Stimulated activated effector memory CD8-positive, alpha-beta T cell treated with anti-CD3 and anti-CD28 coated beads, Interleukin-12 subunit alpha, Interleukin-12 subunit beta, amount 100 ng/mL, for 72 hours (primary cell): ENCODE results near the gene GRAMD2B.
"Not testable (repeated sequence)": the region's sequence is repeated elsewhere in the genome, so short reads cannot be mapped to it uniquely, and the experiment has no call there.

Experiments used
- ATAC-seq: fragments of 150-1000 bp; cut with Tn5 transposase; 2 replicates; pipeline ENCODE4 v1.10.0; 2021
- DNase-seq, 2 donors: peaks; one replicate each; pipeline ENCODE4 v3.0.0; 2021 to 2022; ENCODE audit warnings: low spot score in 2 of 2
- H3K27ac Mint-ChIP-seq: one replicate; pipeline ENCODE4 v1.8.0; 2022; ENCODE audit warnings: mild to moderate bottlenecking, mixed read lengths
- H3K36me3 Mint-ChIP-seq: one replicate; pipeline ENCODE4 v1.8.0; 2022; ENCODE audit warnings: mild to moderate bottlenecking, mixed read lengths
- H3K4me1 Mint-ChIP-seq: one replicate; pipeline ENCODE4 v1.8.0; 2022; ENCODE audit warnings: mixed read lengths
- H3K4me3 Mint-ChIP-seq: one replicate; pipeline ENCODE4 v1.8.0; 2022; ENCODE audit warnings: mild to moderate bottlenecking, mixed read lengths
- H3K9me3 Mint-ChIP-seq: one replicate; pipeline ENCODE4 v1.8.0; 2022; ENCODE audit warnings: mixed read lengths

GRAMD2B gene

GRCh38 chr5:126515337-126515736, 92.1 kb downstream of the GRAMD2B start:
- DNase-seq = no peak
- H3K9me3 Mint-ChIP-seq = no peaks in the 10 kb centered on the region
- H3K4me3 Mint-ChIP-seq = no peak overlapping the region
- no peaks in the 10 kb centered on the region for H3K36me3 Mint-ChIP-seq
- no peak for ATAC-seq
- H3K4me1 Mint-ChIP-seq = no peaks in the 10 kb centered on the region
- H3K27ac Mint-ChIP-seq = no peak overlapping the region

DNA sequence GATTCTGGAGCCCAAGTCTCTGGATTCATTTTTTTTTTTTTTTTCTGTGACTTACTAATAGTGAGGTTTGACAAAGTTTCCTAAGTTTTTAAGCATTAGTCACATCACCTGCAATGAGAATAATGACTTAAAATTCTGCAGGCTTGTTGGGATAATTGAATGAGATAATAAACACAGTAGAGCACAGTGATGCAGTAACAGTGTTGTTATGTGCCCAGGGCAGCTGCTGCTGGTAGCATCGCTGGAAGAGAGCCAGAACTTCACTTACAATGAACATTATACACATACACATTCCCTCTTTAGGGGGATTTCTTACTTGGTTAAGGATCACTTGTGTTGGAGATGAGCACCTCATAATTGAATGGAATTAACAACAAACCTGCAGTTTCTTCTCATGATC, 92.9 kb downstream of the GRAMD2B start:
- Mint-ChIP-seq H3K4me3 (no peak overlapping the region), H3K4me1 (no peaks in the 10 kb centered on the region), H3K9me3 (no peaks in the 10 kb centered on the region), H3K27ac (no peak overlapping the region), H3K36me3 (no peaks in the 10 kb centered on the region)
- no peak for ATAC-seq
- DNase-seq = no peak

DNA sequence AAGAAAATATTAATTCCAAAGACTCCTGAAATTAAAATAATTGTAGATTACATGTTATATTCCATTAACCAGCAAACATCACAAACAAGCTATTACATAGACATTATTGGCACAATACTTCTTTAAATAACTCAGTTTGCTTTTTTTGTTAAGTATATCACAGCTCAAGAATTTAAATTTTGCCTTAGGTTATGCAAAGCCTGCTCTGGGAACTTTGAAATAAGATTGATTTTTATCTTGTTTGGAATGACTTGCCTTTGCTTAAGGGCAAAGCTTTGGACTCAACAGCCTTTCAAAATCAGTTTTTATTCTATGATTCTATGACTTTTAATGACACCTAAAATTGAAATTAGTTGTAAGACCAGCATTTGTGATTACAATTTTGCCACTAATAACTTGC, 93.6 kb downstream of the GRAMD2B start:
- Mint-ChIP-seq H3K4me1 (no peaks in the 10 kb centered on the region), H3K9me3 (no peaks in the 10 kb centered on the region), H3K4me3 (no peak overlapping the region), H3K36me3 (no peaks in the 10 kb centered on the region), H3K27ac (no peak overlapping the region)
- no peak for ATAC-seq
- DNase-seq = no peak

- H3K9me3 Mint-ChIP-seq, H3K4me3 Mint-ChIP-seq, H3K36me3 Mint-ChIP-seq, DNase-seq, H3K4me1 Mint-ChIP-seq, H3K27ac Mint-ChIP-seq, ATAC-seq: not testable (repeated sequence)
These were observed 96.0 kb downstream of the GRAMD2B start for GRCh38 chr5:126519223-126519622.

GRCh38 chr5:126519637-126520592, 96.7 kb downstream of the GRAMD2B start:
- H3K36me3 Mint-ChIP-seq = no peaks in the 10 kb centered on the region
- H3K4me1 Mint-ChIP-seq = no peaks in the 10 kb centered on the region
- no peak overlapping the region for H3K27ac Mint-ChIP-seq
- no peak for ATAC-seq
- H3K4me3 Mint-ChIP-seq = no peak overlapping the region
- DNase-seq = no peak
- no peaks in the 10 kb centered on the region for H3K9me3 Mint-ChIP-seq

GRCh38 chr5:126520593-126520953, 97.4 kb downstream of the GRAMD2B start:
- no peak overlapping the region for H3K27ac Mint-ChIP-seq
- ATAC-seq = no peak
- no peaks in the 10 kb centered on the region for H3K9me3 Mint-ChIP-seq
- no peaks in the 10 kb centered on the region for H3K36me3 Mint-ChIP-seq
- no peaks in the 10 kb centered on the region for H3K4me1 Mint-ChIP-seq
- H3K4me3 Mint-ChIP-seq = no peak overlapping the region
- DNase-seq = no peak

- ATAC-seq (no peak), DNase-seq (no peak)
- H3K27ac Mint-ChIP-seq = no peak overlapping the region
- no peak overlapping the region for H3K4me3 Mint-ChIP-seq
- H3K4me1 Mint-ChIP-seq = no peaks in the 10 kb centered on the region
- no peaks in the 10 kb centered on the region for H3K36me3 Mint-ChIP-seq
- H3K9me3 Mint-ChIP-seq = no peaks in the 10 kb centered on the region
These were observed 97.9 kb downstream of the GRAMD2B start for GRCh38 chr5:126521130-126521529.

- Mint-ChIP-seq H3K36me3 (no peaks in the 10 kb centered on the region), H3K4me1 (no peaks in the 10 kb centered on the region), H3K4me3 (no peak overlapping the region), H3K9me3 (no peaks in the 10 kb centered on the region), H3K27ac (no peak overlapping the region)
- DNase-seq (no peak), ATAC-seq (no peak)
These were observed 100.8 kb downstream of the GRAMD2B start for GRCh38 chr5:126523818-126524510.

DNA sequence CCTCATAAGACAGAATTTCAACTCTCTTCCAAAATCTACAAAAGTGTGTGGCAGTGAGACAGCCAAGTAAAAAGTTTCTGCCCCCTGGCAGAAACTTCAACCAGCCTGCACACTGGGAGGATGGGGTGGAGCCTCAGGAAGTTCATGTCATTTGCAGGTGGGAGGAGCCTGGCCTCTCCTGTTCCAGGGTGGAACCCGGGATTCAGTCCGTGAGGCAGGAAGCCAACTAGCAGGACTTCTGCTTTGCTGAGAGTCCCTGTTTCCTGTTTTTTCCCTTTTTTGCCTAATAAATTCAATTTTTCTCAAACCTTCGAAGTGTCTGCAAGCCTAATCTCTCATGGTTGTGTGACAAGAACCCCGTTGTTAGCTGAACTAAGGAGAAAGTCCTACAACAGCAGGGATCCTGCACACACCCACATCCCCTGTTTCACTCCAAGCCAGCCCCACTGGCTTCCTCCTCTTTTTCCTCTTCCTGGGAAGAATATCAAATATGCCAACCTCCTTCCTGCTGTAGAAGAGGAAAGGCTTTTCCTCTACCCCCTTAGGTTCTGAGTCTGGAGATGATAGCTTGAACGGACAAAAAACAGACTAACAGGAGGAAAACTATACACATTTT, 102.5 kb downstream of the GRAMD2B start:
- DNase-seq (no peak), ATAC-seq (no peak)
- Mint-ChIP-seq H3K4me3 (no peak overlapping the region), H3K4me1 (no peaks in the 10 kb centered on the region), H3K36me3 (no peaks in the 10 kb centered on the region), H3K27ac (no peak overlapping the region), H3K9me3 (no peaks in the 10 kb centered on the region)

DNA sequence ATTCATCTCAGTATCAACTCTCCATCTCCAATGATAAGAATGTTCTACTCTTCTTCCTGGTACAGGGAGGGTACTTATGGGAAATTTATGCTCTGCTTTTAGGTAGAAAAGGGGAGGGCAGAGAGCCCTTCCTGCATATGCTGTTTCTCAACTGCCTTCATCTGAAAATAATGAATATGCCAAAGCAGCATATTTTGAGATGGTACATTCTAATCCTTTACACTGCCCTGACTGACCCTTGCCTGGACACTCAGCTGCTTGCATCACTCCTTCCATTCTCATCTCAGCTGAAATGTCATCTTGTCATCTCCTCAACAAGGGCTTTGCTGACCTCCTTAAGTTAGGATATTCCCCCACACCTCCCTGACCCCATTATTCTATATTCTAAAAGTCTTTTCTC, 103.3 kb downstream of the GRAMD2B start:
- Mint-ChIP-seq H3K27ac (no peak overlapping the region), H3K9me3 (no peaks in the 10 kb centered on the region), H3K36me3 (no peaks in the 10 kb centered on the region), H3K4me1 (no peaks in the 10 kb centered on the region), H3K4me3 (no peak overlapping the region)
- ATAC-seq = no peak
- DNase-seq = no peak

DNA sequence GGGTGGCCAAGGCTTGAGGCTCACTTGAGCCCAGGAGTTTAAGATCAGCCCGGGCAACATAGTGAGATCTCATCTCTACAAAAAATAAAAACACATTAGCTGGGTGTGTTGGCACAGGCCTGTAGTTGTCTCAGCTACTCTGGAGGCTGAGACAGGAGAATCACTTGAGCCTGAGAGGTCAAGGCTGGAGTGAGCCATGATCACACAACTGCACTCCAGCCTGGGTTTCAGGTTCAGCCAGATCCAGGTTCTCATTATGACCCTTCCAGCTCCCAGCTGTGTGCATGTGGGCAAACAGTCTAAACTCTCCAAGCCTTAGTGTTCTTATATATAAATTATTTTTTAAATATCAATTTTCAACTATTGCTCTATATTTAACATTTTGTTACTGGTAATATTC, 103.9 kb downstream of the GRAMD2B start:
- no peaks in the 10 kb centered on the region for H3K4me1 Mint-ChIP-seq
- H3K9me3 Mint-ChIP-seq = no peaks in the 10 kb centered on the region
- no peak overlapping the region for H3K27ac Mint-ChIP-seq
- H3K4me3 Mint-ChIP-seq = no peak overlapping the region
- no peaks in the 10 kb centered on the region for H3K36me3 Mint-ChIP-seq
- DNase-seq (no peak), ATAC-seq (no peak)

- Mint-ChIP-seq H3K4me3 (no peak overlapping the region), H3K36me3 (no peaks in the 10 kb centered on the region), H3K9me3 (no peaks in the 10 kb centered on the region), H3K4me1 (no peaks in the 10 kb centered on the region), H3K27ac (no peak overlapping the region)
- DNase-seq (no peak), ATAC-seq (no peak)
These were observed 104.7 kb downstream of the GRAMD2B start for GRCh38 chr5:126527892-126528291.

GRCh38 chr5:126531543-126532120, 108.4 kb downstream of the GRAMD2B start:
- ATAC-seq (no peak), DNase-seq (no peak)
- H3K4me1 Mint-ChIP-seq = no peaks in the 10 kb centered on the region
- no peak overlapping the region for H3K4me3 Mint-ChIP-seq
- no peak overlapping the region for H3K27ac Mint-ChIP-seq
- H3K9me3 Mint-ChIP-seq = no peaks in the 10 kb centered on the region
- H3K36me3 Mint-ChIP-seq = no peaks in the 10 kb centered on the region

DNA sequence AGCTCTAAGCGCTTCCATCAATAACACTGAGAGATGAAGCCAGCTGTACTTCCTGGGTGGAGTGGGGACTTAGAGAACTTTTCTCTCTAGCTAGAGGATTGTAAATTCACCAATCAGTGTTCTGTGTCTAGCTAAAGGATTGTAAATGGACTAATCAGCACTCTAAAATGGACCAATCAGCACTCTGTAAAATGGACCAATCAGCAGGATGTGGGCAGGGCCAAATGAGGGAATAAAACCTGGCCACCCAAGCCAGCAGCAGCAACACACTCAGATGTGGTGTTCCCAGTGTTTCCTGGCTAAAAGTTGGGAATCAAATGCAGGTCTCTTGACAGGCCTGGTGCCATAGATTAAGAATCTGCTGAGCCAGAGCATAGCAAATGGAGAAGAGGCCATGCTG, 111.3 kb downstream of the GRAMD2B start:
- Mint-ChIP-seq H3K27ac (no peak overlapping the region), H3K4me3 (no peak overlapping the region), H3K4me1 (no peaks in the 10 kb centered on the region), H3K36me3 (no peaks in the 10 kb centered on the region), H3K9me3 (no peaks in the 10 kb centered on the region)
- ATAC-seq (no peak), DNase-seq (no peak)

GRCh38 chr5:126535856-126536545, 112.8 kb downstream of the GRAMD2B start:
- Mint-ChIP-seq H3K4me1 (no peaks in the 10 kb centered on the region), H3K27ac (no peak overlapping the region), H3K9me3 (no peaks in the 10 kb centered on the region), H3K4me3 (no peak overlapping the region), H3K36me3 (no peaks in the 10 kb centered on the region)
- DNase-seq = no peak
- ATAC-seq = no peak
